Measurements from ENCODE around the gene PHF21B.

PHF21B gene

DNA sequence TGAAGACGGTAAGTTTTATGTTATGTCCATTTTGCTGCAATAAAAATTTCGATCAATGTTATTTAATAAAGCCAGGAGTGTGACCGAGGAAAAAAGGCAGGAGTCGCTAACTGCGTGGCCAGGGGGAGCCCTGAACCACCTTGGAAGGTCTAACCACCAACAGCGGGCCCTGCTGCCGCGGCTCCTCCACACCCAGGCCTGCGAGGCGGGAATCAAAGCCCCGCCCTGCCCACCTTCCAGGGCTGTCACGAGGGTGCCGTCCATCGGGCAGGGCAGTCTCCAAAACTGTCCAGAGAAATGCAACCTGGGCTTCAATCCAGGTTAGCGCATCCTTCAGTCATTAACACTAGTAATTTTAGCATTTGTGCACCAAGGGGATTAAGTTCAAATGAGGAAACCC, 19.0 kb downstream of the PHF21B start:
- no peaks in the 10 kb centered on the region for H3K9me3 ChIP-seq (ENCODE audit: control insufficient read depth, insufficient read depth, low read length)
- peaks cover 49% of the 10 kb centered on the region for H3K36me3 ChIP-seq (ENCODE audit: control insufficient read depth, insufficient read depth, low read length)
- H3K4me1 ChIP-seq (ENCODE audit: control insufficient read depth, insufficient read depth, low read length), result no peaks in the 10 kb centered on the region

DNA sequence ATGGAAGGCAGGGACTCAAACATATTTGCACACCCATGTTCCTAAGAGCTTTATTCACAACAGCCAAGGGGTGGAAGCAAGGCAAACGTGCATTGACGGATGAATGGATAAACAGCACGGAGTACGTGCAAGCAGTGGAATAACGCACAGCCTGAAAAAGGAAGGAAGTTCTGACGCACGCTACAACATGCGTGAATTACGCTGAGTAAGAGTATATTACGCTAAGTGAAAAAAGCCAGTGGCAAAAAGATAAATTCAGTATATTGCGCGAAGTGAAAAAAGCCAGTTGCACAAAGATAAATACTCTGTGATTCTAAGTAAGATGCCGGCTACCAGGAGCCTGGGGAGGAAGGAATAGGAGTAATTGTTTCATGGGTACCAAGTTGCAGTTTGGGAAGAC, 19.5 kb downstream of the PHF21B start:
- H3K9ac ChIP-seq (ENCODE audit: low read depth, low read length), result no peak overlapping the region
- H3K27me3 ChIP-seq (ENCODE audit: control insufficient read depth, insufficient read depth, low read length), result no peaks in the 10 kb centered on the region
- H3K4me3 ChIP-seq (ENCODE audit: low read depth, low read length), result no peak overlapping the region
- H3K36me3 ChIP-seq (ENCODE audit: control insufficient read depth, insufficient read depth, low read length), result peaks cover 52% of the 10 kb centered on the region
- H3K4me1 ChIP-seq (ENCODE audit: control insufficient read depth, insufficient read depth, low read length), result no peaks in the 10 kb centered on the region
- no peak overlapping the region for H3K27ac ChIP-seq (ENCODE audit: low read depth, low read length)
- H3K9me3 ChIP-seq (ENCODE audit: control insufficient read depth, insufficient read depth, low read length), result no peaks in the 10 kb centered on the region

More for the DNA sequence above, 19.0 kb downstream of the PHF21B start:
- no peak overlapping the region for H3K4me3 ChIP-seq (ENCODE audit: low read depth, low read length)
- no peak overlapping the region for H3K9ac ChIP-seq (ENCODE audit: low read depth, low read length)
- H3K27me3 ChIP-seq (ENCODE audit: control insufficient read depth, insufficient read depth, low read length), result no peaks in the 10 kb centered on the region
- no peak overlapping the region for H3K27ac ChIP-seq (ENCODE audit: low read depth, low read length)

DNA sequence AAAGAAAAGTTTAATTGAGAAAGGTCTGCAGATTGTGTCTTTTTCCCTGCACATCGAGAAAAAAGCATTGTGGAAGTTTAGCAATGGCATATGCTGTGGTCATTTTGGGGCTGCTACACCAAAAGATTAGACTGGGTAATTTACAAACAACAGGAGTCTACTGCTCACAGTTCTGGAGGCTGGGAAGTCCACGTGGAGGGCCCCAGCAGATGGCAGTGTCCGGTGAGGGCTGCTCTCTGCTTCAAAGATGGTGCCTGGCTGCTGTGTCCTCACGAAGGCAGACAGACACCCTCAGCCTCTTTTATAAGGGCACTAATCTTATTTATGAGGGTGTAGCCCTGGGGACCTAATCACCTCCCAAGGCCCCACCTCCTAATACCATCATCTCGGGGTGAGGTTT, 21.1 kb downstream of the PHF21B start:
- Histone ChIP-seq H3K9ac (ENCODE audit: low read depth, low read length) (no peak overlapping the region), H3K9me3 (ENCODE audit: control insufficient read depth, insufficient read depth, low read length) (no peaks in the 10 kb centered on the region), H3K36me3 (ENCODE audit: control insufficient read depth, insufficient read depth, low read length) (peaks cover 60% of the 10 kb centered on the region), H3K27ac (ENCODE audit: low read depth, low read length) (no peak overlapping the region), H3K4me1 (ENCODE audit: control insufficient read depth, insufficient read depth, low read length) (no peaks in the 10 kb centered on the region), H3K4me3 (ENCODE audit: low read depth, low read length) (no peak overlapping the region), H3K27me3 (ENCODE audit: control insufficient read depth, insufficient read depth, low read length) (no peaks in the 10 kb centered on the region)

DNA sequence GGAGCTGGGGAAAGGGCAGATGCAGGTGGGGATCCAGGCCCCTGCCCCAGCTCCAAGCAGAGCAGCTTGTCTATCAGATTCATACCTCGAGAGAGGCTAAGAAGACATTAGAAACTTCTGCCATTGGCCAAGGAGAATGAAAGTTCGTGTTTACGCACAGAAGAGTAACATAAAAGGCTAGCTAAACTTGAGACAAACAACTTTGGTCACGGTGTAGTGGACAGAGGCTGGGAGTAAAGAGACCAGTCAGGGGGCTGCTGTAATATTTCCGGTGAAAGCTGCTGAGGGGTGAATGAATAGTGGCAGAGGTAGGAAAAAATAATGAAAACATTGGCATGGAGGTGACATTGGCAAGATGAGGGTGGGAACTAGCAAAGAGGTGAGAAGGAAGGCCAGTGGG, 22.9 kb downstream of the PHF21B start:
- H3K4me1 ChIP-seq (ENCODE audit: control insufficient read depth, insufficient read depth, low read length), result no peaks in the 10 kb centered on the region
- H3K27me3 ChIP-seq (ENCODE audit: control insufficient read depth, insufficient read depth, low read length), result no peaks in the 10 kb centered on the region
- H3K9me3 ChIP-seq (ENCODE audit: control insufficient read depth, insufficient read depth, low read length), result no peaks in the 10 kb centered on the region
- H3K9ac ChIP-seq (ENCODE audit: low read depth, low read length), result no peak overlapping the region
- no peak overlapping the region for H3K27ac ChIP-seq (ENCODE audit: low read depth, low read length)
- H3K36me3 ChIP-seq (ENCODE audit: control insufficient read depth, insufficient read depth, low read length), result peaks cover 55% of the 10 kb centered on the region
- no peak overlapping the region for H3K4me3 ChIP-seq (ENCODE audit: low read depth, low read length)

DNA sequence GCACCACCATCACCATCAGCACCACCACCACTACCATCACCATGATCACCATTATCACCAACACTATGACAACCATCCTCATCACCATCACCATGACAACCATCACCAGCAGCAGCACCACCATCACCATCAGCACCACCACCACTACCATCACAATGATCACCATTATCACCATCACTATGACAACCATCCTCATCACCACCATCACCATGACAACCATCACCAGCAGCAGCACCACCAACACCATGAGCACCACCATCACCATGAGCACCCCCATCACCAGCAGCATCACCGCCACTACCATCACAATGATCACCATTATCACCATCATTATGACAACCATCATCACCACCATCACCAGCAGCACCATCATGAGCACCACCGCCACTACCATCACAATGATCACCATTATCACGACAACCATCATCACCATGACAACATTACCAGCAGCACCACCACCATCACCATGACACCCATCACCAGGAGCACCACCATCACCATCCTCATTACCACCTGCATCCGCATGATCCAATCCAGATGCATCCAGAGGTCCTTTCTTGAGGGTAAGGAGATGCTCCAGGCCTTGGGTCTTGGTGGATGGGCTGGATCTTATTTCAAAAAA, 23.8 kb downstream of the PHF21B start:
- Histone ChIP-seq H3K9ac (ENCODE audit: low read depth, low read length) (no peak overlapping the region), H3K4me1 (ENCODE audit: control insufficient read depth, insufficient read depth, low read length) (no peaks in the 10 kb centered on the region), H3K4me3 (ENCODE audit: low read depth, low read length) (no peak overlapping the region), H3K36me3 (ENCODE audit: control insufficient read depth, insufficient read depth, low read length) (peaks cover 55% of the 10 kb centered on the region), H3K27ac (ENCODE audit: low read depth, low read length) (no peak overlapping the region), H3K9me3 (ENCODE audit: control insufficient read depth, insufficient read depth, low read length) (no peaks in the 10 kb centered on the region), H3K27me3 (ENCODE audit: control insufficient read depth, insufficient read depth, low read length) (no peaks in the 10 kb centered on the region)

DNA sequence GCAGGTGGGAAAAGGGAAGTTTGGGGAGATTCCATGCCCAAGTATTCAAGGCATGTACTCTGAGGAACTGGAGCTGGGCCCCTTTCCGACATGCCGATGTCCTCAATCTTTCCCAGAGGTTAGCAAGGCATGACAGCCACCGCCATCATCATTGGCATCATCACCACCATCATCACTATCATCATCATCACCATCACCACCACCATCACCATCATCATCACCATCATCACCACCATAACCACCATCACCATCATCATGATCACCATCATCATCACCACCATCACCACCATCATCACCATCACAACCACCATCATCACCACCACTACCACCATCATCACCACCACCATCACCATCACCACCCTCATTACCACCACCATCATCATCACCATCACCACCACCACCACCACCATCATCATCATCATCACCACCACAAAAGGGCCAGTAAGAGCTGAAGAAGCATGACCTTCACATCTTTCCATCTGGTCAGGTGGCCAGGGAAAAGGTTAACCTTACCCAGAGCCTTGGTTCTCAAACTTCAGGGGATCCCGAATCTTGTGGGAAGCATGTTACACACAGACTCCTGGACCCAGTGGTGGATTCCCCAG, 25.8 kb downstream of the PHF21B start:
- Histone ChIP-seq H3K27me3 (ENCODE audit: control insufficient read depth, insufficient read depth, low read length) (no peaks in the 10 kb centered on the region), H3K9ac (ENCODE audit: low read depth, low read length) (no peak overlapping the region), H3K9me3 (ENCODE audit: control insufficient read depth, insufficient read depth, low read length) (no peaks in the 10 kb centered on the region), H3K4me1 (ENCODE audit: control insufficient read depth, insufficient read depth, low read length) (0 out of 2 replicates have a peak, but pooled peaks cover 4% of the 10 kb centered on the region), H3K4me3 (ENCODE audit: low read depth, low read length) (no peak overlapping the region), H3K36me3 (ENCODE audit: control insufficient read depth, insufficient read depth, low read length) (peaks cover 58% of the 10 kb centered on the region), H3K27ac (ENCODE audit: low read depth, low read length) (no peak overlapping the region)

DNA sequence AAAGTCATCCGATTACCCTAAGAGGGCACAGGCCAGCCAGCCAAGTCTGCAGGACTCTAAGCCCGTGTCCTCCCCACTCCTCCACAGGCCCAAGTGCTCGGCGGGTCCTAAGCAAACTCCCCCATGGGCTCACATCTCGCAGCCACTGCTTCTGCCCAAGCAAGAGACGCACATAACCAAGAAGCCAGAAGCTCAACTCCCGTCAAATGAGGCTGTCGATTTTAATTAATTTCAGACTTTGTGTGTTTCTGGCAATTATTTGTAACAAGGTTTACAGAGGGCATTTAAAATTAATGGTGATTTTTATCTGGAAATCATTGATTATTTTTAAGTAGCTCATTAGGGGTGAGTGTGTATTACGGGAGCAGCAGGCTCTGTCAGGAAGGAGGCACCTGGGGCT, 27.4 kb downstream of the PHF21B start:
- H3K36me3 ChIP-seq (ENCODE audit: control insufficient read depth, insufficient read depth, low read length), result peaks cover 46% of the 10 kb centered on the region
- no peaks in the 10 kb centered on the region for H3K27me3 ChIP-seq (ENCODE audit: control insufficient read depth, insufficient read depth, low read length)
- H3K9me3 ChIP-seq (ENCODE audit: control insufficient read depth, insufficient read depth, low read length), result no peaks in the 10 kb centered on the region
- no peak overlapping the region for H3K27ac ChIP-seq (ENCODE audit: low read depth, low read length)
- H3K4me1 ChIP-seq (ENCODE audit: control insufficient read depth, insufficient read depth, low read length), result 0 out of 2 replicates have a peak, but pooled peaks cover 5% of the 10 kb centered on the region
- no peak overlapping the region for H3K4me3 ChIP-seq (ENCODE audit: low read depth, low read length)
- no peak overlapping the region for H3K9ac ChIP-seq (ENCODE audit: low read depth, low read length)

DNA sequence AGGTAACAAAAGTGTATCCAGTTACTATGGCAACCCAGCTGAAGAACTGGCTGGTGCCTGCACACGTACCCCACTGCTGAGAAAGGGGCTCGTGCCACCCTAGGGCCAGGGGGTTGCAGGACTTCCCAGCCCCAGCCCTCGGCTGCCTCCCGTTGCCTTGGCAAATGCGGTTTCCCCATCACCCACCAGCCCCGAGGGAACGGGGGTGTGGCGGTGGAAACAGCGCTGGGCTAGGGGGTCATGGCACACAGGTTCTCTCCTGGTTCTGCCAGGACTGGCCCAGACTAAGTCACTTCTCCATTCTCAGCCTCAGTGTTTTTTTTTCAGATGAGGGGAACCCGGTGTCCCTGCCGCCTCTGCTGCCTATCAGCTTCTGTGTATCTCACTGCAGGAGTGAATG, 27.9 kb downstream of the PHF21B start:
- Histone ChIP-seq H3K4me1 (ENCODE audit: control insufficient read depth, insufficient read depth, low read length) (0 out of 2 replicates have a peak, but pooled peaks cover 5% of the 10 kb centered on the region), H3K4me3 (ENCODE audit: low read depth, low read length) (no peak overlapping the region), H3K27ac (ENCODE audit: low read depth, low read length) (no peak overlapping the region), H3K9ac (ENCODE audit: low read depth, low read length) (no peak overlapping the region), H3K36me3 (ENCODE audit: control insufficient read depth, insufficient read depth, low read length) (peaks cover 40% of the 10 kb centered on the region), H3K9me3 (ENCODE audit: control insufficient read depth, insufficient read depth, low read length) (no peaks in the 10 kb centered on the region), H3K27me3 (ENCODE audit: control insufficient read depth, insufficient read depth, low read length) (no peaks in the 10 kb centered on the region)

DNA sequence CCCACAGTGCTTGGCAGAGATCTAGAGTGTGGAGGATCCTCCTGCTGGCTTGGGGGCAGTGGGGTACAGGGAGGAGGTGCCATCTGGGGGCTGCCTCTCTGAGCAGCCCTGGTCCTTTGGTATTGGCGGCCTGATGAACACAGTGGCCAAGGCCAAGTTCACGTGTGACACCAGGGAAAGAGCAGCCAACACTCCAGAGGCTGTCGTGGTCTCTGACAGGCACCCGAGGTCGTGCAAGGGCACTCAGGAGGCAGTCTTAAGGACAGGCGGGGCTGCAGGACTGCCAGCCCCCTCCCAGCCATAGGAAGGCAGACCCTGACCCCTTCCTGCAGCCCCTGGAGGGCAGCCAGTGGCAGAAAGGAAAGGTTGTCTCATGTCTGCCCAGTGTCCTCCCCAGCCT, 30.7 kb downstream of the PHF21B start:
- H3K9me3 ChIP-seq (ENCODE audit: control insufficient read depth, insufficient read depth, low read length), result no peaks in the 10 kb centered on the region
- no peak overlapping the region for H3K27ac ChIP-seq (ENCODE audit: low read depth, low read length)
- no peaks in the 10 kb centered on the region for H3K27me3 ChIP-seq (ENCODE audit: control insufficient read depth, insufficient read depth, low read length)
- H3K4me3 ChIP-seq (ENCODE audit: low read depth, low read length), result no peak overlapping the region
- peaks cover 13% of the 10 kb centered on the region; the same call in 1 of the 2 replicates for H3K36me3 ChIP-seq (ENCODE audit: control insufficient read depth, insufficient read depth, low read length)
- H3K9ac ChIP-seq (ENCODE audit: low read depth, low read length), result no peak overlapping the region
- 0 out of 2 replicates have a peak, but pooled peaks cover 5% of the 10 kb centered on the region for H3K4me1 ChIP-seq (ENCODE audit: control insufficient read depth, insufficient read depth, low read length)

DNA sequence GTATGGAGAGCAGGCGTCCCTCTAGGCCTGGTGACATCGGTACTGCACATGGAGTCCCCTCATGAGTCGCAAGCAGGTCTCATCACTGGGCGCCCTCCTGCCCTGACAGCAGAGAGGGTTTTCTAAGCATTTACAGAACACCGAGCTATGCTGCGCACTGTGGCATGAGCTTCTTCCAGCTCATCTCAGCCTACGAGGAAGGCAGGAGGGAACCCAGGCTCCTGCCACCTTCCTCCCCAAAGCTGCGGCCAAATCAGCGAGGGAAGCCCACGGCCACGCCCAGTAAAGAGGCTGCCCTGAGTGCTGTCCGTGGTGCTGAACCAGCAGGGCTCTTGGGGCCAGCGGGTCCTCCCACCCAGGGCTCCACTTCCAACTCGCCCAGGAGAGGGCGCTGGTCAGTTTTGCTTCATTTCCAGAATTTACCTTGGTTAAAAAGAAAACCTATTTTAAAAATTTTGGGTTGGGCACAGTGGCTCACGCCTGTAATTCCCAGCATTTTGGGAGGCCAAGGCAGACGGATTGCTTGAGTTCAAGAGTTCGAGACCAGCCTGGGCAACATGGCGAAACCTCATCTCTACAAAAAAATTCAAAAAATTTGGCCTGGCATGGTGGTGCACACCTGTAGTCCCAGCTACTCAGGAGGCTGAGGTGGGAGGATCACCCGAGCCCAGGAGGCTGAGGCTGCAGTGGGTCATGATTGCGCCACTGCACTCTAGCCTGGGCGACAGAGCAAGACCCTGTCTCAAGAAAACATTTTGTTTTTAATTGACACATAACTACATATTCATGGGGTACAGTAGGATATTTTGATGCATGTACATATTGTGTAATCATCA, 34.2 kb downstream of the PHF21B start:
- H3K27me3 ChIP-seq (ENCODE audit: control insufficient read depth, insufficient read depth, low read length), result no peaks in the 10 kb centered on the region
- peaks cover 12% of the 10 kb centered on the region for H3K4me1 ChIP-seq (ENCODE audit: control insufficient read depth, insufficient read depth, low read length)
- no peak overlapping the region for H3K4me3 ChIP-seq (ENCODE audit: low read depth, low read length)
- H3K36me3 ChIP-seq (ENCODE audit: control insufficient read depth, insufficient read depth, low read length), result peaks cover 14% of the 10 kb centered on the region
- H3K9ac ChIP-seq (ENCODE audit: low read depth, low read length), result no peak overlapping the region
- no peaks in the 10 kb centered on the region for H3K9me3 ChIP-seq (ENCODE audit: control insufficient read depth, insufficient read depth, low read length)
- no peak overlapping the region for H3K27ac ChIP-seq (ENCODE audit: low read depth, low read length)

DNA sequence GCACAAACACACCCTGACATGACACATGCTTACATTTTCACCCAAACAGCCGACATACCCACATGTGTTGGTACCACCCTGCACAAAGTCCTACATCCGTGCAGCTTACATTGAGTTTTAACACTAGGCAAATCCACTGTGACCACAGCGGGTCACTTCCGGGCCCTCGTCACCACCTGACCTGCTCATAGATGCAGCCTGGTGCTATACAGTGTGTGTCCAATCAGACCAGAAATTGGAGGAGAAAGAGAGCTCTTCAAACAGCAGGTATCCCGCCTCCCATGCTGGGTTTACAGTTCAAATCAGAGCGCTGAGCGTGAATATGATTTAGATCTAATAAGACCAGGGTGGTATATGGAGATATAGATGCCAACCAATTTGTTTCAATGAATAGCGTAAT, 35.4 kb downstream of the PHF21B start:
- H3K9me3 ChIP-seq (ENCODE audit: control insufficient read depth, insufficient read depth, low read length), result no peaks in the 10 kb centered on the region
- no peak overlapping the region for H3K4me3 ChIP-seq (ENCODE audit: low read depth, low read length)
- no peaks in the 10 kb centered on the region for H3K27me3 ChIP-seq (ENCODE audit: control insufficient read depth, insufficient read depth, low read length)
- H3K36me3 ChIP-seq (ENCODE audit: control insufficient read depth, insufficient read depth, low read length), result peaks cover 14% of the 10 kb centered on the region
- no peak overlapping the region for H3K27ac ChIP-seq (ENCODE audit: low read depth, low read length)
- no peak overlapping the region for H3K9ac ChIP-seq (ENCODE audit: low read depth, low read length)
- peaks cover 12% of the 10 kb centered on the region for H3K4me1 ChIP-seq (ENCODE audit: control insufficient read depth, insufficient read depth, low read length)
